ENCODE data around the gene ARL11.
A peak's percentile ranks its signal among the peaks of the same experiment; 100 is the strongest.
"Not testable (repeated sequence)": the region's sequence is repeated elsewhere in the genome, so short reads cannot be mapped to it uniquely, and the experiment has no call there.

ARL11 gene

GRCh38 chr13:49627831-49628652, at the start of gene ARL11:
TSS of gene ARL11 (plus strand) at chr13:49628507. CDS start at chr13:49630448, 1,941 bp downstream.
- DNase-seq = peak in 19 of 51 donors; percentile 8 to 46 (median 16)

- no peak for DNase-seq
Measured at GRCh38 chr13:49579501-49579900, 48.8 kb upstream of the ARL11 start.

GRCh38 chr13:49580980-49581680, 47.2 kb upstream of the ARL11 start:
- DNase-seq = no peak

- peak in 6 of 51 donors; percentile 5 to 83 (median 46) for DNase-seq
Measured at GRCh38 chr13:49584771-49585182, 43.5 kb upstream of the ARL11 start.

- peak; percentile 14 to 93 (median 68) for DNase-seq
Measured at GRCh38 chr13:49585220-49586157, 42.8 kb upstream of the ARL11 start, which contains the start of gene RCBTB1. TSS of gene RCBTB1 (minus strand) at chr13:49585558. CDS start at chr13:49567279, 18,279 bp downstream.

GRCh38 chr13:49586717-49587116, 41.6 kb upstream of the ARL11 start:
- DNase-seq = no peak

GRCh38 chr13:49587311-49587847, 40.9 kb upstream of the ARL11 start:
- no peak for DNase-seq

- DNase-seq = not testable (repeated sequence)
Measured at GRCh38 chr13:49590714-49591113, 37.6 kb upstream of the ARL11 start.

GRCh38 chr13:49593876-49594275, 34.4 kb upstream of the ARL11 start:
- DNase-seq = not testable (repeated sequence)

GRCh38 chr13:49594576-49594975, 33.7 kb upstream of the ARL11 start:
- DNase-seq = no peak

- no peak for DNase-seq
Measured at GRCh38 chr13:49596221-49596620, 32.1 kb upstream of the ARL11 start.

- DNase-seq = no peak
Measured at GRCh38 chr13:49597043-49597641, 31.2 kb upstream of the ARL11 start.

- no peak for DNase-seq
Measured at GRCh38 chr13:49602005-49602404, 26.3 kb upstream of the ARL11 start.

- not testable (repeated sequence) for DNase-seq
Measured at GRCh38 chr13:49602615-49603014, 25.7 kb upstream of the ARL11 start.

GRCh38 chr13:49604570-49604969, 23.7 kb upstream of the ARL11 start:
- no peak for DNase-seq

GRCh38 chr13:49606747-49607648, 21.3 kb upstream of the ARL11 start:
- peak in 50 of 51 donors; percentile 7 to 91 (median 66) for DNase-seq

GRCh38 chr13:49607761-49608160, 20.5 kb upstream of the ARL11 start:
- DNase-seq = no peak

GRCh38 chr13:49608651-49609331, 19.5 kb upstream of the ARL11 start:
- DNase-seq = no peak

- DNase-seq = no peak
Measured at GRCh38 chr13:49610176-49610575, 18.1 kb upstream of the ARL11 start.
